ENCODE results near the gene ANTXR1.
"Not testable (repeated sequence)": the region's sequence is repeated elsewhere in the genome, so short reads cannot be mapped to it uniquely, and the experiment has no call there.

The ANTXR1 gene

GRCh38 chr2:69211048-69211447 lies 198.1 kb downstream of the ANTXR1 start:
- DNase-seq (ENCODE audit: low read depth) = no peak

DNA sequence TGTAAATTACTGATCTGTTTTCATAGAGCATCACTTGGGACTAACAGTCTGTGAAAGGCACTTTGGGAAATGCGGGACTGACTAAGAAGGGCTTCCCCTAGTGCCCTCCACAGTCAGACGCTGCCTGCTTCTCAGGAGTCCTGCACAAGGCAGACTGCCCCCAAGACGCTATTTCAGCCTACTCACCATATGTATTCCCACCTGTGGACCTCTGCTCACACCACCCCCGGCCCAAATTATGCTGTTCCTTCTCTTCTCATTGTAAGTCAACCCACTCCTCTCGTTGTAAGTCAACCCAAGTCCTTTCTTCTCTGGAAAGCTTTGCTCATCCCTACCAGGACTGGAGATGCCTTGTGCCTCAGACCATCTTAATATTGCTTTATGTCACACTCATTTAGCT lies 198.7 kb downstream of the ANTXR1 start:
- DNase-seq (ENCODE audit: low read depth) = no peak

DNA sequence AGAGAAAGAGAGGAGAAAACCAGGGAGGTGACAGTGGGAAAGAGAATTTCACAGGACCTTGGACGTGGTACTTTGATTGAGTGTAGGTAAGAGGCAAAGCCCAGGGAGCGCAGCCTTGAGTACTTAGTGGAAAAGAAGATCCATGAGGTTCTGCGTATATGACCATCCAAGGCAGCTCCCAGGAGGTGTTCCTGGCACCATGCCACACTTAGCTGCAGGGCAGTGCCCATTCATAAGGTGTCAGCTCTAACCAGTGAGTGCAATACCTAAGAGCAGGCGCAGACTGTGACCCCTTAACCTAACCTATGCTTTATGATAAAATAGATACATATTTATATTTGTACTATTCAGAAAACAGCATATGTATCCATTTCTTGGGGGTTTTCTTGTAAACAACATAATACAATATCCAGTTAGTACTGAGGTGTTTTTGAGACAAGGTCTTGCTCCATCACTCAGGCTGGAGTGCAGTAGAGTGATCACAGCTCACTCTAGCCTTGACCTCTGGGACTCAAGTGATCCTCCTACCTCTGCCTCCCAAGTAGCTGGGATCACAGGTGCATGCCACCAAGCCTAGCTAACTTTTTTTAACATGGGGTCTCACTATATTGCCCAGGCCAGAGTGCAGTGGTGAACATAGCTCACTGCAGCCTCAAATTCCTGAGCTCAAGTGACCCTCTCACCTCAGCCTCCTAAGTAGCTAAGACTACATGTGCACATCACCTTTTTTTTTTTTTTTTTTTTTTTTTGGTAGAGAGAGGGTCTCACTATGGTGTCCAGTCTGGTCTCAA lies 199.5 kb downstream of the ANTXR1 start:
- no peak for DNase-seq (ENCODE audit: low read depth)

GRCh38 chr2:69213201-69213600 lies 200.2 kb downstream of the ANTXR1 start:
- DNase-seq (ENCODE audit: low read depth) = no peak

DNA sequence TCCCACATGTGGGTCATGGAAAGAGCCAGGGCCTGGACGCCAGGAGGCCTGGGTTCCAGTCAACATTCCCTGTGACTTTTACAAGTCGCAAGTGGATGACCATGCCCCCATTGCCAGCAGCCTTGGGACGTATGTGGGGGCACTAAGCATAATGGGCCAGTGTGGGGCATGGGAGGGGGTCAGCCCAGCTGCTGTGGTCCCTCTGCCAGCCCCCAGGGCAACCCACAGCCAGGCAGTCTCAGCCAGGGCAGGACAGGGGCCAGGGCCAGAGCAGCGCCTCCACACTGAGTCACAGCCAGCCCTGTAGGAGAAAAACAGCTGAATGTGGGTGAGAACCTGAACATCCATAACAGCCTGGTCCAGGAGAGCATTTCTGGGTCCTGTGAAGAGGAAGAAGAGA lies 200.8 kb downstream of the ANTXR1 start:
- no peak for DNase-seq (ENCODE audit: low read depth)

DNA sequence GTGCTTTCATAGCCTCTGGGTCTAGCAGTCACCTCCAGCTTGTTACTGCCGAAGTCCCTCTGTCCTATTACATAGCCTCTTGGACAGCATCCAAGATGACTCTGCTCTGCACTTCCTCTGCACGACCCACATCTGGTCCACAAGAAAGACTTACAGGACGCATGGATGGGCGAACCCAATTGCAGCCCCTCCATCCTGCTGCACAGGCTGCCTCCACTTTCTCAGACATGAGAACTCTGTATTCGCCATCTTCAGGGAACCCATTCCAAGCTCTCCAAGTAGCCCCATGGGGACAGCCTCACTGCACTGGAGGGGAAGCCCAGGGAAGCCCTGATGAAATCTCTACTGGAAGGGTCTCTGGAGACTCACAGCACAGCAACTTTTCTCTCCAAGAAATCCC lies 201.9 kb downstream of the ANTXR1 start:
- no peak for DNase-seq (ENCODE audit: low read depth)

DNA sequence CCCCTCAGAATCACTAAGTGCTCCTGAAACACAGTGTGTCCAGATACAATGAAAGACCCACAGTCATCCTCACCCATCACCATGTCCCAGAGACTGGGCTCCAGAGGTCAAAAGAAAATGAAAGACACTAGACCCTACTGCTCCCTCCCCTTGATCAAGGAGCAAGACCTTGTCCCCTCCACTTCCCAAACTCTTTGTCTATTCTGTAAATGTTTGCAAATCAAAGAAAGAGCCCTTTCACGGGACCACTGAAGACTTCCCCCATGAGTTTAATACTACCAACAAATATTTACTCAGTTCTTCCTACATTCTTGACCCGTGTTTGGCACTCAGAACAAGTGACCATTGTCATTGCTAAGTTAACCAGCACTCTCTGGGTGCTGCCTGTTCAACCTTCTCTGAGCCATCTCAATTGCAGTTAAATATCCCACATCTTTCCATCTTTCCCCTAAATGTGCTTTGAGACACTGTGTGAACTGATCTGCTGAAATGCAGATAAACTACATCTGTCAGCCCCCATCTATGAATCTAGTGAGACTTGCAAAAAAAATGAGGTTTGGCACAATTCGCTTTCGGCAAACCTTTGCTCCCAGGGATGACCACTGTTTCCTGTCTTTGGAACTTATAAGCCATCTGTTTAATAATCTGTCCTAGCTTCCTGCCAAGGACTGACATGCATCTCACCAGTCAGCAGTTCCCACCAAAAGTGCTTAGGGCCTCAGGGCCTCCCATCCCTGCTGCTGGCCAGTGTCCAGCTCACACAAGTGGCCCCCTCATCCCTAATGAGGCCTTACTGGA lies 203.8 kb downstream of the ANTXR1 start:
- DNase-seq (ENCODE audit: low read depth) = no peak

DNA sequence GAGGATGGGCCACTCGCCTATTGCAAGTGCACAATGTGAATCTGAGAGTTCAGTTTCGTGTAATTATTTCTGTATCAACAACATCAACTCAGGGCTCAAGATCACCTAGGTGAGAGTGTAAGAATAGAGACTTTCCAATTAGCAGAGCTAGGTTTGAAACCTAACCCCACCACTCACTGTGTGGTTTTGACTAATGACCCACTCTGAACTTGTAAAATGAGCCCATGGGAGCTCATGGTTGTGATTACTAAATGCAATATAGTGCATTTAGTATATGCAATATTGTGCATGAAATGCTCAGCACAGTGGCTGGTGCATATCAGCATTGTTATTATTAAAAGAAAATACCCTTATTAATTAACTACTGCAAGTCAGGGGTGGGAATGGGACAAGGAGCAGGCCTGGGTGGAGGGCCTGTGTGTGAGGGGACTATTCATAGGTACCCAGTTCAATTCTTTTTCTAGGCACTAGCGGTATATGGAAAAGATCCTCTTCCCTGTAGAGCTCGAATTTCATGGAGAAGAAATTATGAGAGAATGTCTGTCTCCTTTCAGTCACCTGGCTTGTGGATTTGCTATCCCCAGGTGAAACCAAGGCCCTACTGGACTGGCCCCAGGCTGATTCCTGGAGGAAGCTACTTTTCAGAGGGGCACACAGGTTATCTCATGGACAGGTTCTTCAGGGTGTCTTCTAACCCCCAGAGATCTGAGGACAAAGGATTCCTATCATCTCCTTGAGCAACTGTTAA lies 204.5 kb downstream of the ANTXR1 start:
- no peak for DNase-seq (ENCODE audit: low read depth)

GRCh38 chr2:69221512-69221911 lies 208.5 kb downstream of the ANTXR1 start:
- DNase-seq (ENCODE audit: low read depth) = no peak

- DNase-seq (ENCODE audit: low read depth) = no peak
Measured at GRCh38 chr2:69221960-69222751, 209.2 kb downstream of the ANTXR1 start.

GRCh38 chr2:69222953-69223658 lies 210.1 kb downstream of the ANTXR1 start:
- DNase-seq (ENCODE audit: low read depth) = no peak

GRCh38 chr2:69223759-69224511 lies 211.0 kb downstream of the ANTXR1 start:
- DNase-seq (ENCODE audit: low read depth) = no peak

GRCh38 chr2:69224512-69224837 lies 211.5 kb downstream of the ANTXR1 start:
- no peak for DNase-seq (ENCODE audit: low read depth)

GRCh38 chr2:69225933-69226332 lies 213.0 kb downstream of the ANTXR1 start:
- no peak for DNase-seq (ENCODE audit: low read depth)

DNA sequence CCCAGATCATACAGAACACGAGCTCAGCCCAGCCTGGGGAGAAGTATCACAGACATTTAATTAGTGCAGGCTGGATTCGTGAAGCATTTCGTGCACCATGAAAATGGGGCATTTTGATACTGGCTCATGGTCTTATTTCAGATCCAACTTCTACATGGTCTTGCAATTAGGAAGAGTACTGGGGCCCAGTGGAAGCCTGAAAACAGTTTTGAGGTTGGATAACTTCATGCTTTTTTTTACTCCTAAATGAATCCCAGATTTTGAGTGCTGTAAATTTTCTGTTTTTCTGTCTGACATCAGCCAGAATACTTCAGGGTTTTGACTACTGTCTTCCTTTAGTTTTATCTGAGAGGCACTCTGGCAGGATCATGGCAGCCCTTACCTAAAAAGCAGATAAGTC lies 213.9 kb downstream of the ANTXR1 start:
- no peak for DNase-seq (ENCODE audit: low read depth)

- DNase-seq (ENCODE audit: low read depth) = no peak
Measured at GRCh38 chr2:69227716-69228115, 214.7 kb downstream of the ANTXR1 start.

DNA sequence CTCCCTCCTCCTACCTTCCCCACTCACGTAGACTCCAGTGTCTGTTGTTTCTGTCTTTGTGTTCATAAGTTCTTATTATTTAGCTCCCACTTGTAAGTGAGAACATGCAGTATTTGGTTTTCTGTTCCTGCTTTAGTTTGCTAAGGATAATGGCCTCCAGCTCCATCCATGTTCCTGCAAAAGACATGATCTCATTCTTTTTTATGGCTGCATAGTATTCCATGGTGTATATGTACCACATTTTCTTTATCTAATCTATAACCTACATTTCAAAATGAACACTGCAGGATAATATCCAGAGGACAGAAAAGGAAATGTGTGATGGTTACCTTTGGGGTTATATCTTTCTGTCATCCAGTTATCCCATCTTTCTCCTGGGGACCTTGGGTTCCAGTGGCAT lies 218.0 kb downstream of the ANTXR1 start:
- DNase-seq (ENCODE audit: low read depth) = not testable (repeated sequence)

GRCh38 chr2:69231612-69232277 lies 218.8 kb downstream of the ANTXR1 start:
- no peak for DNase-seq (ENCODE audit: low read depth)

GRCh38 chr2:69235835-69236234 lies 222.9 kb downstream of the ANTXR1 start:
- DNase-seq (ENCODE audit: low read depth) = not testable (repeated sequence)

DNA sequence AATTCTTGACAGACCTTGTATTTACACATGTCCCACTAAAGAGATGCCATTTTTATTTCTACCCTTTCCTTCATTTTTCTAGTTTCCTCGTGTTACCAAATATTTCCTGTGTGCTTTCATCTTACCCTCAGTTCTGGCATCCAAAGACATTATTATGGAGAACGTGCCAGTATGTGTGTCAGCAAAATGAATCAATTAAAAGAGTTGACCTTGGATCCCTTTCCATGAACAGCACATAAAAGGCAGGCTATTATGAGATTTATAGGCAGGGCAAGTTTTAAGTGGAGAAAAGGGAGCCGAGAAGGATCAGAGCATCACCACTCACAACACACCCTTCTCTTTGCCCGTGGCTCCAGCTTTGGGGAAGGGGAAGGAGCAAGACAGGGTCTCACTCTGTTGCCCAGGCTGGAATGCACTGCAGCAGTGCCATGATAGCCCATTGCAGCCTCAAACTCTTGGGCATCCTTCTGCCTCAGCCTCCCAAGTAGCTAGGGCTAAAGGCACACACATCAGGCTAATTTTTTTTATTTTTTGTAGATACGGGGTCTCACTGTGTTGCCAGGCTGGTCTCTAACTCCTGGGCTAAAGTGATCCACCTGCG lies 224.2 kb downstream of the ANTXR1 start:
- no peak for DNase-seq (ENCODE audit: low read depth)
